Measurements from ENCODE around the gene CFP.

DNA sequence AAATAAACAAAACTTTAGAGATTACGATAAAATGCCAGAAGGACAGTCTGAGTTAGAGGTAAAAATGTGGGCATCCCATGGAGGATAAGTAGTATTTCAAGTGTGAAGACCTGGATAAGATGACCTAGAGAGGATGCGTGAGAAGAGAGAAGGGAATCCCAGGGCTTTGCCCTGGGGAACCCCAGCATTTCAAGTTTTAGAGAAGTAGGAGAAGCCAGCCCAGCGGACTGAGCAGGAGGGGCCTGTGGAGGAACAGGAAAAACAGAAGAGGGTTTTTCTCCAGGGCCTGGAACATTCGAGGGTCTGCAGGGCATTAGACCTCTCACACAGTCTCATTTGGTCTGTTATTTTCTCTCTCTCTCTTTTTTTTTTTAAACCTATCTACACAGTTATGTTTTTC, 2.9 kb upstream of the CFP start:
- TF ChIP-seq, protein P1, sequence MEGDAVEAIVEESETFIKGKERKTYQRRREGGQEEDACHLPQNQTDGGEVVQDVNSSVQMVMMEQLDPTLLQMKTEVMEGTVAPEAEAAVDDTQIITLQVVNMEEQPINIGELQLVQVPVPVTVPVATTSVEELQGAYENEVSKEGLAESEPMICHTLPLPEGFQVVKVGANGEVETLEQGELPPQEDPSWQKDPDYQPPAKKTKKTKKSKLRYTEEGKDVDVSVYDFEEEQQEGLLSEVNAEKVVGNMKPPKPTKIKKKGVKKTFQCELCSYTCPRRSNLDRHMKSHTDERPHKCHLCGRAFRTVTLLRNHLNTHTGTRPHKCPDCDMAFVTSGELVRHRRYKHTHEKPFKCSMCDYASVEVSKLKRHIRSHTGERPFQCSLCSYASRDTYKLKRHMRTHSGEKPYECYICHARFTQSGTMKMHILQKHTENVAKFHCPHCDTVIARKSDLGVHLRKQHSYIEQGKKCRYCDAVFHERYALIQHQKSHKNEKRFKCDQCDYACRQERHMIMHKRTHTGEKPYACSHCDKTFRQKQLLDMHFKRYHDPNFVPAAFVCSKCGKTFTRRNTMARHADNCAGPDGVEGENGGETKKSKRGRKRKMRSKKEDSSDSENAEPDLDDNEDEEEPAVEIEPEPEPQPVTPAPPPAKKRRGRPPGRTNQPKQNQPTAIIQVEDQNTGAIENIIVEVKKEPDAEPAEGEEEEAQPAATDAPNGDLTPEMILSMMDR (IDR thresholded peaks at IDR 0.05), result no peak
- TF ChIP-seq POLR2A (IDR thresholded peaks at IDR 0.05), result no peak

Data from esophagus squamous epithelium (tissue), 4 donors.